HEK293 (cell line): ENCODE results near the gene PLS3.

Experiments used
- BCL6B ChIP-seq: fragments of 450-650 bp; formaldehyde crosslinking; IDR thresholded peaks from 2 replicates; pipeline ENCODE4 v1.5.1; 2017; ENCODE audit warnings: missing biosample characterization, missing genetic modification characterization
- CTCF ChIP-seq: fragments of 450-650 bp; formaldehyde crosslinking; IDR thresholded peaks from 2 replicates; pipeline ENCODE4 v1.5.1; 2016; ENCODE audit warnings: missing biosample characterization, missing genetic modification characterization
- KLF16 ChIP-seq: fragments of 450-650 bp; formaldehyde crosslinking; IDR thresholded peaks from 2 replicates; pipeline ENCODE4 v1.5.1; 2017; ENCODE audit warnings: missing biosample characterization, missing genetic modification characterization
- KLF8 ChIP-seq: fragments of 450-650 bp; formaldehyde crosslinking; IDR thresholded peaks from 2 replicates; pipeline ENCODE4 v1.5.1; 2016; ENCODE audit warnings: missing biosample characterization, missing genetic modification characterization
- OSR2 ChIP-seq: fragments of 450-650 bp; formaldehyde crosslinking; IDR thresholded peaks from 2 replicates; pipeline ENCODE4 v1.5.1; 2016; ENCODE audit warnings: missing biosample characterization, missing genetic modification characterization
- PRDM4 ChIP-seq: fragments of 450-650 bp; formaldehyde crosslinking; IDR thresholded peaks from 2 replicates; pipeline ENCODE4 v1.5.1; 2017; ENCODE audit warnings: missing biosample characterization, missing genetic modification characterization
- SP2 ChIP-seq: fragments of 450-650 bp; formaldehyde crosslinking; IDR thresholded peaks from 2 replicates; pipeline ENCODE4 v1.5.1; 2016; ENCODE audit warnings: missing biosample characterization, missing genetic modification characterization
- TSHZ1 ChIP-seq: fragments of 450-650 bp; formaldehyde crosslinking; IDR thresholded peaks from 2 replicates; pipeline ENCODE4 v1.5.1; 2016; ENCODE audit warnings: missing biosample characterization, missing genetic modification characterization, borderline replicate concordance
- ZBTB17 ChIP-seq: fragments of 450-650 bp; formaldehyde crosslinking; IDR thresholded peaks from 2 replicates; pipeline ENCODE4 v1.5.1; 2016; ENCODE audit warnings: missing biosample characterization, missing genetic modification characterization
- ZBTB20 ChIP-seq: fragments of 450-650 bp; formaldehyde crosslinking; IDR thresholded peaks from 2 replicates; pipeline ENCODE4 v1.5.1; 2016; ENCODE audit warnings: missing biosample characterization, missing genetic modification characterization
- ZBTB26 ChIP-seq: fragments of 450-650 bp; formaldehyde crosslinking; optimal IDR thresholded peaks from 2 replicates; pipeline ENCODE3; 2016; ENCODE audit warnings: missing biosample characterization, mild to moderate bottlenecking, missing genetic modification characterization
- ZBTB44 ChIP-seq: fragments of 450-650 bp; IDR thresholded peaks from 2 replicates; pipeline ENCODE4 v1.5.1; 2018; ENCODE audit warnings: missing biosample characterization, mild to moderate bottlenecking, missing genetic modification characterization
- ZBTB8A ChIP-seq: fragments of 450-650 bp; formaldehyde crosslinking; IDR thresholded peaks from 2 replicates; pipeline ENCODE4 v1.5.1; 2016; ENCODE audit warnings: missing biosample characterization, missing genetic modification characterization
- ZNF16 ChIP-seq: fragments of 450-650 bp; formaldehyde crosslinking; IDR thresholded peaks from 2 replicates; pipeline ENCODE4 v1.5.1; 2016; ENCODE audit warnings: low read depth, missing biosample characterization, missing genetic modification characterization
- ZNF174 ChIP-seq: fragments of 450-650 bp; formaldehyde crosslinking; IDR thresholded peaks from 2 replicates; pipeline ENCODE4 v1.5.0; 2017; ENCODE audit warnings: missing biosample characterization, mild to moderate bottlenecking, missing genetic modification characterization
- ZNF239 ChIP-seq: fragments of 450-650 bp; formaldehyde crosslinking; IDR thresholded peaks from 2 replicates; pipeline ENCODE4 v1.5.1; 2016; ENCODE audit warnings: missing biosample characterization, missing genetic modification characterization
- ZNF24 ChIP-seq: fragments of 450-650 bp; formaldehyde crosslinking; IDR thresholded peaks from 2 replicates; pipeline ENCODE4 v1.5.1; 2016; ENCODE audit warnings: missing biosample characterization, missing genetic modification characterization
- ZNF341 ChIP-seq: fragments of 450-650 bp; formaldehyde crosslinking; IDR thresholded peaks from 2 replicates; pipeline ENCODE4; 2016; ENCODE audit warnings: low read depth, missing biosample characterization, missing genetic modification characterization
- ZNF354C ChIP-seq: fragments of 450-650 bp; formaldehyde crosslinking; IDR thresholded peaks from 2 replicates; pipeline ENCODE4 v1.5.1; 2016; ENCODE audit warnings: missing biosample characterization, missing genetic modification characterization, low read depth, borderline replicate concordance
- ZNF37A ChIP-seq: fragments of 450-650 bp; IDR thresholded peaks from 2 replicates; pipeline ENCODE4 v1.5.1; 2018; ENCODE audit warnings: missing biosample characterization, missing genetic modification characterization
- ZNF416 ChIP-seq: fragments of 450-650 bp; formaldehyde crosslinking; IDR thresholded peaks from 2 replicates; pipeline ENCODE4 v1.5.1; 2016; ENCODE audit warnings: missing biosample characterization, missing genetic modification characterization
- ZNF521 ChIP-seq: fragments of 450-650 bp; formaldehyde crosslinking; IDR thresholded peaks from 2 replicates; pipeline ENCODE4 v1.5.1; 2017; ENCODE audit warnings: missing biosample characterization, mild to moderate bottlenecking, missing genetic modification characterization
- ZNF600 ChIP-seq: fragments of 450-650 bp; formaldehyde crosslinking; IDR thresholded peaks from 2 replicates; pipeline ENCODE4 v1.5.1; 2016; ENCODE audit warnings: missing biosample characterization, missing genetic modification characterization
- ZNF645 ChIP-seq: fragments of 450-650 bp; formaldehyde crosslinking; IDR thresholded peaks from 2 replicates; pipeline ENCODE4; 2016; ENCODE audit warnings: missing biosample characterization, missing genetic modification characterization
- ZNF658 ChIP-seq: fragments of 450-650 bp; formaldehyde crosslinking; IDR thresholded peaks from 2 replicates; pipeline ENCODE4; 2016; ENCODE audit warnings: missing biosample characterization, missing genetic modification characterization
- ZNF76 ChIP-seq: fragments of 450-650 bp; formaldehyde crosslinking; IDR thresholded peaks from 2 replicates; pipeline ENCODE4; 2016; ENCODE audit warnings: low read depth, missing biosample characterization, missing genetic modification characterization, borderline replicate concordance

Gene PLS3

GRCh38 chrX:115561605-115562479 is 868 bp downstream of the PLS3 start (continued):
- no peak for TF ChIP-seq ZNF354C (tag by site-specific recombination)
- TF ChIP-seq ZNF645, result no peak
- no peak for TF ChIP-seq CTCF (tag by site-specific recombination)
- peak; percentile 47; the same call in 1 of the 2 replicates for TF ChIP-seq ZBTB17 (tag by site-specific recombination)
- peak; percentile 17; the same call in 1 of the 2 replicates for TF ChIP-seq ZNF76 (tag by site-specific recombination)
- no peak for TF ChIP-seq KLF16
- peak; percentile 73 for TF ChIP-seq ZBTB20 (tag by site-specific recombination)
- peak; percentile 53 for TF ChIP-seq ZNF600 (tag by site-specific recombination)
- no peak for TF ChIP-seq ZNF521
- no peak for TF ChIP-seq ZNF416 (tag by site-specific recombination)
- TF ChIP-seq ZBTB8A (tag by site-specific recombination), result 0 out of 2 replicates have a peak, but pooled peaks have one; percentile 44
- no peak for TF ChIP-seq ZNF658 (tag by site-specific recombination)
- TF ChIP-seq SP2 (tag by site-specific recombination), result no peak
- no peak for TF ChIP-seq ZNF16 (tag by site-specific recombination)
- peak; percentile 37; the same call in 1 of the 2 replicates for TF ChIP-seq KLF8 (tag by site-specific recombination)
- TF ChIP-seq ZNF24 (tag by site-specific recombination), result no peak
- peak; percentile 69 for TF ChIP-seq ZNF341 (tag by site-specific recombination)
- TF ChIP-seq OSR2 (tag by site-specific recombination), result peak; percentile 57; the same call in 1 of the 2 replicates
- peak; percentile 39 for TF ChIP-seq ZBTB44 (tag by site-specific recombination)
- peak; percentile 43 for TF ChIP-seq ZBTB26 (tag by site-specific recombination)
- no peak for TF ChIP-seq ZNF174 (tag by site-specific recombination)
- TF ChIP-seq ZNF239, result no peak
- TF ChIP-seq BCL6B (tag by site-specific recombination), result no peak
- peak; percentile 20; the same call in 1 of the 2 replicates for TF ChIP-seq TSHZ1 (tag by site-specific recombination)
- TF ChIP-seq PRDM4 (tag by site-specific recombination), result peak; percentile 43; the same call in 1 of the 2 replicates
- TF ChIP-seq ZNF37A (tag by site-specific recombination), result no peak
- TF ChIP-seq, all 188 proteins: peak for 35
